Astrocyte (in vitro differentiated cells and primary cell): Measurements from ENCODE around the gene PRDM10. TPM values are rescaled to one million over a fixed set of nuclear protein-coding genes. Genes with fewer than 3 reads are reported as not detected.

Experiments used
- DNase-seq: peaks from one replicate; pipeline ENCODE4 v3.0.0-alpha.2; 2010; ENCODE audit warnings: low read depth
- FAIRE-seq: peaks from 2 replicates; lab custom pipeline; 2011; peaks lifted over from hg19 to GRCh38; lab: Jason Lieb, UNC
- H2AFZ ChIP-seq: 2 replicates; pipeline ENCODE4 v1.6.0; 2012; ENCODE audit warnings: low read depth, low read length, inconsistent platforms
- H3K27ac ChIP-seq: 2 replicates; pipeline ENCODE4 v1.5.1; 2011; ENCODE audit warnings: low read depth, low read length, inconsistent platforms
- H3K27me3 ChIP-seq: 2 replicates; pipeline ENCODE4 v1.6.0; 2011; ENCODE audit warnings: low read length, inconsistent platforms; ENCODE audit not compliant: insufficient read depth
- H3K36me3 ChIP-seq: 2 replicates; pipeline ENCODE4 v1.5.1; 2011; ENCODE audit warnings: low read length, inconsistent platforms; ENCODE audit not compliant: insufficient read depth
- H3K4me1 ChIP-seq: 2 replicates; pipeline ENCODE4 v1.5.1; 2011; ENCODE audit warnings: low read length, inconsistent platforms; ENCODE audit not compliant: insufficient read depth
- H3K4me2 ChIP-seq: 2 replicates; pipeline ENCODE4 v1.6.0; 2012; ENCODE audit warnings: low read length, inconsistent platforms
- H3K4me3 ChIP-seq: 2 replicates; pipeline ENCODE4 v1.5.1; 2011; ENCODE audit warnings: low read depth, mild to moderate bottlenecking, low read length, inconsistent platforms; ENCODE audit not compliant: insufficient read depth
- H3K79me2 ChIP-seq: 2 replicates; pipeline ENCODE4 v1.6.0; 2012; ENCODE audit warnings: mild to moderate bottlenecking, low read length, inconsistent platforms; ENCODE audit not compliant: insufficient read depth
- H3K9ac ChIP-seq: 2 replicates; pipeline ENCODE4 v1.6.0; 2012; ENCODE audit warnings: mild to moderate bottlenecking, low read length, inconsistent platforms
- H3K9me3 ChIP-seq: 2 replicates; pipeline ENCODE4 v1.5.1; 2012; ENCODE audit warnings: low read depth, mild to moderate bottlenecking, low read length, inconsistent platforms; ENCODE audit not compliant: insufficient read depth
- H4K20me1 ChIP-seq: 2 replicates; pipeline ENCODE4 v1.6.0; 2012; ENCODE audit warnings: low read length, inconsistent platforms; ENCODE audit not compliant: insufficient read depth
- H3K27ac Mint-ChIP-seq: one replicate; pipeline ENCODE4 v1.8.0; 2021; ENCODE audit warnings: mild to moderate bottlenecking, mixed read lengths; ENCODE audit not compliant: unreplicated experiment
- H3K27me3 Mint-ChIP-seq: one replicate; pipeline ENCODE4 v1.8.0; 2021; ENCODE audit warnings: low read depth, mixed read lengths; ENCODE audit not compliant: unreplicated experiment
- H3K36me3 Mint-ChIP-seq: one replicate; pipeline ENCODE4 v1.8.0; 2021; ENCODE audit warnings: low read depth, mixed read lengths; ENCODE audit not compliant: unreplicated experiment
- H3K4me1 Mint-ChIP-seq: one replicate; pipeline ENCODE4 v1.8.0; 2021; ENCODE audit warnings: low read depth, mixed read lengths; ENCODE audit not compliant: unreplicated experiment
- H3K4me3 Mint-ChIP-seq: one replicate; pipeline ENCODE4 v1.8.0; 2021; ENCODE audit warnings: mild to moderate bottlenecking, moderate library complexity, mixed read lengths; ENCODE audit not compliant: unreplicated experiment
- H3K9me3 Mint-ChIP-seq: one replicate; pipeline ENCODE4 v1.8.0; 2021; ENCODE audit warnings: mild to moderate bottlenecking, mixed read lengths; ENCODE audit not compliant: unreplicated experiment
- CTCF ChIP-seq: IDR thresholded peaks from 2 replicates; pipeline ENCODE4 v1.5.1; 2011; ENCODE audit warnings: low read depth, mild to moderate bottlenecking, inconsistent platforms, low read length, moderate library complexity; ENCODE audit not compliant: insufficient read depth
- EZH2 ChIP-seq: IDR thresholded peaks from 2 replicates; pipeline ENCODE4 v1.6.1; 2012; ENCODE audit warnings: mild to moderate bottlenecking, low read length, inconsistent platforms; ENCODE audit not compliant: insufficient read depth
- total RNA-seq: library from RNA; stranded (reverse); gene quantifications from 2 replicates; pipeline ENCODE4 v1.2.1, GENCODE V29; 2021

PRDM10 gene
- total RNA-seq, 1 donor from 2014 or later = 10.1 TPM

- FAIRE-seq (no peak), DNase-seq (no peak)
- Histone ChIP-seq H3K27me3 (no peaks in the 10 kb centered on the region), H3K9ac (no peak overlapping the region), H3K4me1 (no peaks in the 10 kb centered on the region), H3K4me3 (no peak overlapping the region), H2AFZ (no peak overlapping the region), H3K9me3 (no peaks in the 10 kb centered on the region), H3K27ac (no peak overlapping the region), H3K79me2 (peaks cover 5% of the 10 kb centered on the region), H3K36me3 (no peaks in the 10 kb centered on the region), H3K4me2 (no peak overlapping the region), H4K20me1 (peaks cover 61% of the 10 kb centered on the region)
- Mint-ChIP-seq H3K9me3 (no peaks in the 10 kb centered on the region), H3K27ac (no peak overlapping the region), H3K27me3 (no peaks in the 10 kb centered on the region), H3K4me1 (peaks cover 13% of the 10 kb centered on the region), H3K36me3 (no peaks in the 10 kb centered on the region), H3K4me3 (no peak overlapping the region)
- no peak for TF ChIP-seq EZH2
- no peak for TF ChIP-seq CTCF
These were observed 23.5 kb downstream of the PRDM10 start for GRCh38 chr11:129979046-129979605.

GRCh38 chr11:129978447-129978846 lies 24.2 kb downstream of the PRDM10 start:
- no peaks in the 10 kb centered on the region for H3K36me3 ChIP-seq
- Mint-ChIP-seq H3K9me3 (no peaks in the 10 kb centered on the region), H3K27me3 (no peaks in the 10 kb centered on the region), H3K4me3 (no peak overlapping the region), H3K36me3 (no peaks in the 10 kb centered on the region), H3K4me1 (peaks cover 20% of the 10 kb centered on the region), H3K27ac (no peak overlapping the region)
- peaks cover 5% of the 10 kb centered on the region for H3K79me2 ChIP-seq
- no peaks in the 10 kb centered on the region for H3K4me1 ChIP-seq
- no peak overlapping the region for H3K4me3 ChIP-seq
- FAIRE-seq = no peak
- no peak overlapping the region for H3K4me2 ChIP-seq
- TF ChIP-seq EZH2 (no peak), CTCF (no peak)
- H3K9me3 ChIP-seq = no peaks in the 10 kb centered on the region
- H3K27ac ChIP-seq = no peak overlapping the region
- H2AFZ ChIP-seq = no peak overlapping the region
- no peaks in the 10 kb centered on the region for H3K27me3 ChIP-seq
- H3K9ac ChIP-seq = no peak overlapping the region
- peaks cover 64% of the 10 kb centered on the region for H4K20me1 ChIP-seq
- no peak for DNase-seq

- H3K79me2 ChIP-seq = peaks cover 5% of the 10 kb centered on the region
- H3K9me3 ChIP-seq = no peaks in the 10 kb centered on the region
- no peaks in the 10 kb centered on the region for H3K27me3 ChIP-seq
- TF ChIP-seq EZH2 (no peak), CTCF (no peak)
- H3K9ac ChIP-seq = no peak overlapping the region
- DNase-seq (no peak), FAIRE-seq (no peak)
- no peak overlapping the region for H2AFZ ChIP-seq
- no peak overlapping the region for H3K27ac ChIP-seq
- no peak overlapping the region for H3K27ac Mint-ChIP-seq
- H4K20me1 ChIP-seq = peaks cover 74% of the 10 kb centered on the region
- no peak overlapping the region for H3K4me2 ChIP-seq
- peaks cover 31% of the 10 kb centered on the region for H3K4me1 Mint-ChIP-seq
- H3K4me1 ChIP-seq = no peaks in the 10 kb centered on the region
- peaks cover 4% of the 10 kb centered on the region for H3K36me3 Mint-ChIP-seq
- no peaks in the 10 kb centered on the region for H3K9me3 Mint-ChIP-seq
- no peak overlapping the region for H3K4me3 Mint-ChIP-seq
- H3K4me3 ChIP-seq = no peak overlapping the region
- H3K27me3 Mint-ChIP-seq = no peaks in the 10 kb centered on the region
- H3K36me3 ChIP-seq = no peaks in the 10 kb centered on the region
These were observed 26.3 kb downstream of the PRDM10 start for GRCh38 chr11:129976328-129976727.
